H9 (cell line): Measurements from ENCODE around the gene KCNK5. TPM values are rescaled to one million over a fixed set of nuclear protein-coding genes. Genes with fewer than 3 reads are reported as not detected.
A peak's percentile ranks its signal among the peaks of the same experiment; 100 is the strongest.

Experiments
- DNase-seq: peaks from one replicate; pipeline ENCODE4 v3.0.0-alpha.2; 2017
- H2AFZ ChIP-seq: one replicate; pipeline ENCODE4 v1.6.1; 2013; ENCODE audit warnings: mild to moderate bottlenecking, low read length, control low read depth, moderate library complexity
- H2AK5ac ChIP-seq: 2 replicates; pipeline ENCODE4 v1.6.1; 2013; ENCODE audit warnings: low read length, control low read depth, mixed read lengths; ENCODE audit not compliant: insufficient read length
- H2BK120ac ChIP-seq: one replicate; pipeline ENCODE4 v1.6.1; 2013; ENCODE audit warnings: low read depth, mild to moderate bottlenecking, low read length, control low read depth, inconsistent platforms; ENCODE audit not compliant: poor library complexity, severe bottlenecking
- H2BK12ac ChIP-seq: 2 replicates; pipeline ENCODE4 v1.6.1; 2013; ENCODE audit warnings: low read length, control low read depth, mixed read lengths, low read depth; ENCODE audit not compliant: insufficient read length
- H2BK15ac ChIP-seq: 2 replicates; pipeline ENCODE4 v1.6.1; 2013; ENCODE audit warnings: low read depth, low read length, control low read depth
- H2BK20ac ChIP-seq: one replicate; pipeline ENCODE4 v1.6.1; 2013; ENCODE audit warnings: low read depth, mild to moderate bottlenecking, low read length, control low read depth, inconsistent platforms; ENCODE audit not compliant: poor library complexity, severe bottlenecking
- H2BK5ac ChIP-seq: 2 replicates; pipeline ENCODE4 v1.6.1; 2013; ENCODE audit warnings: low read length, control low read depth, mixed read lengths; ENCODE audit not compliant: insufficient read length
- H3K14ac ChIP-seq: 2 replicates; pipeline ENCODE4 v1.6.1; 2013; ENCODE audit warnings: low read length, control low read depth; ENCODE audit not compliant: insufficient read depth
- H3K18ac ChIP-seq: 2 replicates; pipeline ENCODE4 v1.6.1; 2013; ENCODE audit warnings: low read depth, mild to moderate bottlenecking, mixed read lengths, low read length, control low read depth; ENCODE audit not compliant: insufficient read length
- H3K23ac ChIP-seq: 2 replicates; pipeline ENCODE4 v1.6.1; 2013; ENCODE audit warnings: low read length, control low read depth, mixed read lengths, low read depth; ENCODE audit not compliant: insufficient read length
- H3K23me2 ChIP-seq: 2 replicates; pipeline ENCODE4 v1.6.1; 2013; ENCODE audit warnings: low read depth, mild to moderate bottlenecking, mixed read lengths, low read length, control low read depth; ENCODE audit not compliant: insufficient read length, poor library complexity, severe bottlenecking
- H3K27ac ChIP-seq: 2 replicates; pipeline ENCODE4 v1.5.1; 2013; ENCODE audit warnings: low read length, control low read depth, mixed read lengths, low read depth; ENCODE audit not compliant: insufficient read length
- H3K27me3 ChIP-seq: 2 replicates; pipeline ENCODE4 v1.6.1; 2013; ENCODE audit warnings: low read length, control low read depth, inconsistent platforms; ENCODE audit not compliant: insufficient read depth
- H3K4ac ChIP-seq: 2 replicates; pipeline ENCODE4 v1.6.1; 2013; ENCODE audit warnings: low read depth, mild to moderate bottlenecking, control low read depth, inconsistent platforms, low read length, moderate library complexity
- H3K4me1 ChIP-seq: 2 replicates; pipeline ENCODE4 v1.6.1; 2013; ENCODE audit warnings: low read length, control low read depth, inconsistent platforms; ENCODE audit not compliant: insufficient read depth
- H3K4me2 ChIP-seq: 2 replicates; pipeline ENCODE4 v1.6.1; 2013; ENCODE audit warnings: low read length, control low read depth, mixed read lengths; ENCODE audit not compliant: insufficient read length, insufficient read depth
- H3K56ac ChIP-seq: 2 replicates; pipeline ENCODE4 v1.6.1; 2013; ENCODE audit warnings: low read depth, mild to moderate bottlenecking, mixed read lengths, low read length, control low read depth; ENCODE audit not compliant: insufficient read length
- H3K79me1 ChIP-seq: 2 replicates; pipeline ENCODE4 v1.6.1; 2013; ENCODE audit warnings: low read depth, mild to moderate bottlenecking, moderate library complexity, low read length, control low read depth, inconsistent platforms; ENCODE audit not compliant: insufficient read depth, poor library complexity, severe bottlenecking
- H3K79me2 ChIP-seq: 2 replicates; pipeline ENCODE4 v1.6.1; 2013; ENCODE audit warnings: low read length, control low read depth, inconsistent platforms; ENCODE audit not compliant: insufficient read depth
- H3K9ac ChIP-seq: 2 replicates; pipeline ENCODE4 v1.6.1; 2013; ENCODE audit warnings: low read length, control low read depth, mixed read lengths; ENCODE audit not compliant: insufficient read length; ENCODE audit errors: extremely low read depth
- H3K9me3 ChIP-seq: one replicate; pipeline ENCODE4 v1.6.1; 2013; ENCODE audit warnings: low read depth, low read length, inconsistent platforms; ENCODE audit not compliant: control insufficient read depth
- H3T11ph ChIP-seq: one replicate; pipeline ENCODE4 v1.6.1; 2013; ENCODE audit warnings: mild to moderate bottlenecking, low read length, control low read depth, inconsistent platforms
- H4K20me1 ChIP-seq: one replicate; pipeline ENCODE4 v1.6.1; 2013; ENCODE audit not compliant: control insufficient read depth, insufficient read length, insufficient read depth
- H4K5ac ChIP-seq: 2 replicates; pipeline ENCODE4 v1.6.1; 2013; ENCODE audit warnings: low read depth, mild to moderate bottlenecking, mixed read lengths, low read length, control low read depth; ENCODE audit not compliant: insufficient read length
- H4K8ac ChIP-seq: replicated peaks from 2 replicates; pipeline ENCODE4 v1.6.1; 2013; ENCODE audit warnings: low read length, control low read depth, mixed read lengths, low read depth; ENCODE audit not compliant: insufficient read length
- H4K91ac ChIP-seq: 2 replicates; pipeline ENCODE4 v1.6.1; 2013; ENCODE audit warnings: low read depth, mild to moderate bottlenecking, moderate library complexity, mixed read lengths, low read length, control low read depth; ENCODE audit not compliant: insufficient read length
- H3K27ac Mint-ChIP-seq, 3 experiments: 2 replicates in 2 of 3; 3 replicates in 1 of 3; pipeline ENCODE4 v1.8.0; 2020 to 2021; ENCODE audit warnings: mixed read lengths in 3 of 3, mild to moderate bottlenecking in 1 of 3, moderate library complexity in 1 of 3
- H3K27me3 Mint-ChIP-seq: 2 replicates; pipeline ENCODE4 v1.8.0; 2021; ENCODE audit warnings: low read depth, mild to moderate bottlenecking, moderate library complexity, mixed read lengths
- H3K36me3 Mint-ChIP-seq, 3 experiments: 2 replicates in 2 of 3; 3 replicates in 1 of 3; pipeline ENCODE4 v1.8.0; 2020 to 2021; ENCODE audit warnings: low read depth in 3 of 3, mixed read lengths in 3 of 3; ENCODE audit not compliant: insufficient read depth in 1 of 3
- H3K4me1 Mint-ChIP-seq, 2 experiments: 2 replicates each; pipeline ENCODE4 v1.8.0; 2020; ENCODE audit warnings: mixed read lengths in 2 of 2
- H3K4me3 Mint-ChIP-seq, 2 experiments: 2 replicates in 1 of 2; 3 replicates in 1 of 2; pipeline ENCODE4 v1.8.0; 2020 to 2021; ENCODE audit warnings: mild to moderate bottlenecking in 2 of 2, mixed read lengths in 2 of 2, moderate library complexity in 1 of 2
- H3K9me3 Mint-ChIP-seq, 2 experiments: 2 replicates in 1 of 2; 3 replicates in 1 of 2; pipeline ENCODE4 v1.8.0; 2020; ENCODE audit warnings: mild to moderate bottlenecking in 2 of 2, mixed read lengths in 2 of 2, moderate library complexity in 1 of 2
- CTCF ChIP-seq: fragments of 200-600 bp; sonication (generic); conservative IDR thresholded peaks from 3 replicates; pipeline ENCODE4 v1.8.0; 2021; ENCODE audit warnings: antibody characterized with exemption, mild to moderate bottlenecking
- WGBS: extraction: QIAGEN DNeasy Blood & Tissue Kit; methylation state at CpG from one replicate; pipeline ENCODE4 v1.1.7; 2013; ENCODE audit warnings: missing lambda C conversion rate, low lambda C conversion rate, mixed read lengths; ENCODE audit not compliant: insufficient read length; ENCODE audit errors: extremely low coverage; 5-methylcytosine and 5-hydroxymethylcytosine counted together
- total RNA-seq: library from RNA; stranded (reverse); gene quantifications from 2 replicates; pipeline ENCODE4 v1.2.1, GENCODE V29; 2021

Gene KCNK5
- total RNA-seq, 1 experiment from 2014 or later = 30.0 TPM

DNA sequence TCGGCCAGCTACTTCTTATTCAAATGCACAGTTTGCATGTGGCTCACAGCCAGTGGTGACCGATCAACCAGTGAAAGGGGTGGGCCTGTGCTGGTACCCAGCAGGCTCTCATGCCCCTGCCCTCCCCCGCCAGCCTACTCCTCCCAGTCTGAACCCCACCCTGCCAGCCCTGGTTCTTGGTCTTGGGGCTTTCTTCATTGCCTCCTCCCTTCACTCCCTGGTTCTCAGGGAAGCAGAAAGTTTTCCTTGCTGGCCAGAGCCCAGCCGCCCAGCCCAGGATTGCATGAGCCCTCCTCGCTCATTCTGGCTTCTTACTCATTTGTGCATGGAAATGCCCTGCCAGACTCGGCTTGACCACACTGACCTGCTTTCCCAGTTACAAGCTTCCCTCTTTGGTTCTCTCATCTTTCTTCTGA is 44.1 kb upstream of the KCNK5 start:
- Histone ChIP-seq H2AFZ (no peak overlapping the region), H3K4me2 (no peak overlapping the region)
- H3K27ac Mint-ChIP-seq = peak overlapping the region in 2 of 3 experiments; percentile 2 to 29; a peak in 2 of 7 replicates

More for the DNA sequence above, 44.1 kb upstream of the KCNK5 start:
- Histone ChIP-seq H3K56ac (no peak overlapping the region), H3K23me2 (no peaks in the 10 kb centered on the region), H3K18ac (no peak overlapping the region), H3K79me2 (no peaks in the 10 kb centered on the region), H2BK12ac (no peak overlapping the region), H3K23ac (no peak overlapping the region), H3K27ac (no peak overlapping the region), H2BK20ac (no peak overlapping the region), H2BK120ac (no peak overlapping the region), H3T11ph (no peak overlapping the region), H3K27me3 (no peaks in the 10 kb centered on the region), H4K91ac (no peak overlapping the region), H2AK5ac (no peak overlapping the region), H4K8ac (no peak overlapping the region), H3K9me3 (no peaks in the 10 kb centered on the region), H2BK5ac (no peak overlapping the region), H2BK15ac (no peak overlapping the region), H3K4ac (no peak overlapping the region), H3K9ac (no peak overlapping the region), H3K14ac (peak overlapping the region; percentile 17; the same call in 1 of the 2 replicates), H4K5ac (no peak overlapping the region), H3K4me1 (peaks cover 13% of the 10 kb centered on the region), H3K79me1 (no peaks in the 10 kb centered on the region), H4K20me1 (no peaks in the 10 kb centered on the region)
- H3K36me3 Mint-ChIP-seq = no peaks in the 10 kb centered on the region; a peak in 2 of 7 replicates
- no peaks in the 10 kb centered on the region; the same call in 1 of the 2 replicates for H3K27me3 Mint-ChIP-seq
- peak; percentile 71 for DNase-seq
- H3K4me3 Mint-ChIP-seq = 0 out of 5 replicates have a peak overlapping the region, but pooled peaks of 1 of the 2 experiments have one; percentile 3
- TF ChIP-seq CTCF = no peak
- H3K9me3 Mint-ChIP-seq = no peaks in the 10 kb centered on the region; a peak in 1 of 5 replicates
- WGBS = no CpG with 5 or more reads among the region's 6 CpGs
- H3K4me1 Mint-ChIP-seq = peaks cover 49 to 50% of the 10 kb centered on the region in 2 experiments
